ENCODE data around the gene SLC17A7. TPM values are rescaled to one million over a fixed set of nuclear protein-coding genes. Genes with fewer than 3 reads are reported as not detected.
"Not testable (repeated sequence)": the region's sequence is repeated elsewhere in the genome, so short reads cannot be mapped to it uniquely, and the experiment has no call there.

Gene SLC17A7
- total and polyA plus RNA-seq, 9 of the 15 experiments (the other 6 are each of a cell fraction or from before 2014, with no cell fraction given): 1.1 to 15.7 (median 2.4) TPM

DNA sequence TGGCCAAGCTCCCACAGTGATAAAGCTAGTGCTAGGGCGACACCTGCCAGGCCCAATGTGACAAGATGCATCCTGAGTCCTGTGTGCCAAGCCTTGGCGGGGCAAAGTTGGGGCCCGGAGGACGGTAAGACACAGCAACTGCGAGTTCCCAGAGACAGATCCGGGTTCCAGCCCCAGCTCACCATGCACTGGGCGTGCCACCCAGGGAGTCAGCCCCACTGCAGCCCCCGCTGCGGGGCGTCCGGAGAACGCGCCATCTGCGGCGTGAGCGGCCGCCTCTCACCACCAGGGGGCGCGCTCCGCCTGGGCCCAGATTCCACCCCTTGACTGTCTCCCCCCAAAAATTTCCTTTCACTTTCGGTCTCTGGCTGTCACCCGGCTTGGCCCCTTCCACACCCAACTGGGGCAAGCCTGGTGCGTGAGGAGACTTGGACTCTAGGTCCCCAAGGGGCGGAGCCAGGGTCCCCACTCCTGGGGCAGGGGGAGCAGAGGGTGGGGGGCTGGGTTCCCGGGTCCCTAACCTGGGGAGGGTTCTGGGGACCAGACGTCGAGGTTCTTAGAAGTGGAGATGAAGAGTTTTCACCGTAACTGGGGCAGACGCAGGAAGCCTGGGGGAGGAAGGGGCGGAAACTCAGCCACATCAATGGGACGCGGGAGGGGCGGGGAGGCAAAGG is 32.7 kb upstream of the SLC17A7 start, which contains the start of gene FLT3LG (continued):
- TF ChIP-seq NCOA4 (IDR thresholded peaks at IDR 0.05; ENCODE audit: partially characterized antibody): no peak

- Histone ChIP-seq H3K4me1 (replicated peaks in 1 of 2; ENCODE audit: control insufficient read depth in 2 of 2, insufficient read depth in 2 of 2, low read length in 2 of 2) (peaks cover 16 to 50% of the 10 kb centered on the region in 2 experiments), H3K4me2 (ENCODE audit: insufficient read depth, low read length) (peak overlapping the region; percentile 73), H3K36me3 (ENCODE audit: control insufficient read depth, insufficient read depth, low read length) (peaks cover 14% of the 10 kb centered on the region; the same call in 1 of the 3 replicates), H2AFZ (ENCODE audit: low read depth, low read length) (peak overlapping the region; percentile 94), H3K9ac (ENCODE audit: insufficient read depth in 1 of 2, low read depth in 2 of 2, low read length in 2 of 2) (peak overlapping the region; percentile 53 to 94; a peak in 3 of 4 replicates), H3K4me3 (peak overlapping the region; percentile 56)
- H3K9me3 ChIP-seq (replicated peaks; ENCODE audit: control insufficient read depth, insufficient read depth, low read depth, low read length); BruUV-seq (replicated peaks); H3K9me1 ChIP-seq (ENCODE audit: control insufficient read depth, insufficient read depth, low read length); FAIRE-seq; DNase-seq (ENCODE audit: extremely low read depth in 1 of 4, low spot score in 3 of 4); in situ Hi-C loops (cut with MboI); H3K79me2 ChIP-seq (ENCODE audit: control insufficient read depth, insufficient read depth, low read length); intact Hi-C loops (cut with micrococcal nuclease); ATAC-seq; H3K27ac ChIP-seq (ENCODE audit: extremely low read depth, low read depth, low read length); H4K20me1 ChIP-seq (replicated peaks; ENCODE audit: control insufficient read depth, insufficient read depth, low read length); H3K27me3 ChIP-seq (ENCODE audit: control insufficient read depth in 2 of 2, insufficient read depth in 2 of 2, low read length in 2 of 2): not testable (repeated sequence)
- POLR2A ChIA-PET: interaction anchor here (0.6 kb wide), 1 partner anchor 22 kb away, joined by 3 read pairs; no protein-coding TSS in a partner anchor
- TF ChIP-seq ZNF121 (CRISPR knock-in tag; conservative IDR thresholded peaks at IDR 0.05): peak; percentile 94
- CTCF ChIA-PET (ENCODE audit: low intra/inter-chr PET ratio): interaction anchor here (0.8 to 1.3 kb wide), 2 partner anchors 96 to 205 kb away, joined by 5 to 9 read pairs; no protein-coding TSS in a partner anchor
- WGBS (ENCODE audit: insufficient coverage, low coverage, missing lambda C conversion rate): 65% methylated on average over 7 of the region's 9 CpGs
Measured at GRCh38 chr19:49473501-49473867, 32.2 kb upstream of the SLC17A7 start.

- peaks cover 16% of the 10 kb centered on the region; the same call in 1 of the 3 replicates for H3K36me3 ChIP-seq (ENCODE audit: control insufficient read depth, insufficient read depth, low read length)
- H3K79me2 ChIP-seq (ENCODE audit: control insufficient read depth, insufficient read depth, low read length): no peaks in the 10 kb centered on the region
- H3K9ac ChIP-seq (ENCODE audit: insufficient read depth in 1 of 2, low read depth in 2 of 2, low read length in 2 of 2): peak overlapping the region in 1 of 2 experiments; percentile 29; a peak in 1 of 4 replicates
- DNase-seq (ENCODE audit: extremely low read depth in 1 of 4, low spot score in 3 of 4) (no peak), FAIRE-seq (no peak), ATAC-seq (no peak)
- WGBS (ENCODE audit: insufficient coverage, low coverage, missing lambda C conversion rate): 60% methylated on average over 9 of the region's 9 CpGs
- no peaks in the 10 kb centered on the region for H3K27me3 ChIP-seq (ENCODE audit: control insufficient read depth in 2 of 2, insufficient read depth in 2 of 2, low read length in 2 of 2)
- no peak overlapping the region for H3K4me2 ChIP-seq (ENCODE audit: insufficient read depth, low read length)
- no peaks in the 10 kb centered on the region for H3K9me3 ChIP-seq (replicated peaks; ENCODE audit: control insufficient read depth, insufficient read depth, low read depth, low read length)
- peaks cover 16 to 53% of the 10 kb centered on the region in 2 experiments for H3K4me1 ChIP-seq (replicated peaks in 1 of 2; ENCODE audit: control insufficient read depth in 2 of 2, insufficient read depth in 2 of 2, low read length in 2 of 2)
- no peak overlapping the region for H3K4me3 ChIP-seq
- intact Hi-C loops (cut with micrococcal nuclease): no loop called here
- no peak overlapping the region for H2AFZ ChIP-seq (ENCODE audit: low read depth, low read length)
- in situ Hi-C loops (cut with MboI): no loop called here
- peaks cover 5% of the 10 kb centered on the region; the same call in 1 of the 2 replicates for H4K20me1 ChIP-seq (replicated peaks; ENCODE audit: control insufficient read depth, insufficient read depth, low read length)
- BruUV-seq (replicated peaks): no TSS peak
- H3K27ac ChIP-seq (ENCODE audit: extremely low read depth, low read depth, low read length): no peak overlapping the region
- CTCF ChIA-PET (ENCODE audit: low intra/inter-chr PET ratio): interaction anchor here (0.6 to 0.8 kb wide), 2 partner anchors 97 to 260 kb away, joined by 3 to 9 read pairs; no protein-coding TSS in a partner anchor
- POLR2A ChIA-PET: interaction anchor here (1.0 kb wide), 1 partner anchor 18 kb away, joined by 4 read pairs; no protein-coding TSS in a partner anchor
- H3K9me1 ChIP-seq (ENCODE audit: control insufficient read depth, insufficient read depth, low read length): no peaks in the 10 kb centered on the region
- TF ChIP-seq SMC3 (conservative IDR thresholded peaks at IDR 0.05; ENCODE audit: insufficient read depth, low read depth, low read length): no peak
- no peak for TF ChIP-seq ZNF830 (CRISPR knock-in tag; IDR thresholded peaks at IDR 0.05)
- peak; percentile 96 for TF ChIP-seq ZNF12 (CRISPR knock-in tag; IDR thresholded peaks at IDR 0.05)
- no peak for TF ChIP-seq XRCC5 (IDR thresholded peaks at IDR 0.05; ENCODE audit: low read depth, low read length)
Measured at GRCh38 chr19:49472936-49473335, 31.6 kb upstream of the SLC17A7 start.
